ENCODE measurements around the gene PKP2.

The PKP2 gene

DNA sequence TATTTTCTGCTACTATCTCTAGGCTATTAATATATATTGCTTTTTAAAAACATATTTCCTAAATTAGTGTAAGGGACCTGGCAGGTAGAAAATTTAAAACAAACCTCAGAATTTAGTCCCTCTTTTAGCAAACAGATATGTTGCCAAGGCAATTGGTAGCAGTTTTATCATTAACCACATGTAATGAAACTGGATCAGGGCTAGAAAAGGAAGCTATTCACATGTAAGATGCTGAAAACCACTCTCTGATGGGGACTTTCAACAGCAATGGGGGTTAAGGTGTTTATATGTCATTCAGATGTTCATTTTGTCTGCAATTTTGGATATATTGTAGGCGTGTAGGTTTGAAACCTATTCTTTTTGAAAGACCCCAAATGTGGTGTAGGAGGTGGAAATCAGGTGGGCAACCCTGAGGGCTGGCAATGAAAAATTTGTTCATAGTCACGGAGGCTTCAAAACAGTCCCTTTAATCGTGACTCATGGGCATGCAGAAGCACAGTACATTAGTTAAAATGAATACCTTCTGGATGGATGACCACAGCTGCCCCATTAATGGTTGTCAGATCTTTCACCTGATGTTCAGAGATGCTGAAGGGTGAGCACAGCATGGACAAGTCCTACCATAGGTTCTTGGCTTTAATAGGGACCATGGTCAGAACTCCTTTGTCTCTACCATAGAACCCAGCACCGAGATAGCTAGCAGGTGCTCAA lies 5.9 kb upstream of the PKP2 start:
- TF ChIP-seq, protein P1, sequence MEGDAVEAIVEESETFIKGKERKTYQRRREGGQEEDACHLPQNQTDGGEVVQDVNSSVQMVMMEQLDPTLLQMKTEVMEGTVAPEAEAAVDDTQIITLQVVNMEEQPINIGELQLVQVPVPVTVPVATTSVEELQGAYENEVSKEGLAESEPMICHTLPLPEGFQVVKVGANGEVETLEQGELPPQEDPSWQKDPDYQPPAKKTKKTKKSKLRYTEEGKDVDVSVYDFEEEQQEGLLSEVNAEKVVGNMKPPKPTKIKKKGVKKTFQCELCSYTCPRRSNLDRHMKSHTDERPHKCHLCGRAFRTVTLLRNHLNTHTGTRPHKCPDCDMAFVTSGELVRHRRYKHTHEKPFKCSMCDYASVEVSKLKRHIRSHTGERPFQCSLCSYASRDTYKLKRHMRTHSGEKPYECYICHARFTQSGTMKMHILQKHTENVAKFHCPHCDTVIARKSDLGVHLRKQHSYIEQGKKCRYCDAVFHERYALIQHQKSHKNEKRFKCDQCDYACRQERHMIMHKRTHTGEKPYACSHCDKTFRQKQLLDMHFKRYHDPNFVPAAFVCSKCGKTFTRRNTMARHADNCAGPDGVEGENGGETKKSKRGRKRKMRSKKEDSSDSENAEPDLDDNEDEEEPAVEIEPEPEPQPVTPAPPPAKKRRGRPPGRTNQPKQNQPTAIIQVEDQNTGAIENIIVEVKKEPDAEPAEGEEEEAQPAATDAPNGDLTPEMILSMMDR (IDR thresholded peaks at IDR 0.05; ENCODE audit: low read depth, low read length, missing control alignments): no peak

DNA sequence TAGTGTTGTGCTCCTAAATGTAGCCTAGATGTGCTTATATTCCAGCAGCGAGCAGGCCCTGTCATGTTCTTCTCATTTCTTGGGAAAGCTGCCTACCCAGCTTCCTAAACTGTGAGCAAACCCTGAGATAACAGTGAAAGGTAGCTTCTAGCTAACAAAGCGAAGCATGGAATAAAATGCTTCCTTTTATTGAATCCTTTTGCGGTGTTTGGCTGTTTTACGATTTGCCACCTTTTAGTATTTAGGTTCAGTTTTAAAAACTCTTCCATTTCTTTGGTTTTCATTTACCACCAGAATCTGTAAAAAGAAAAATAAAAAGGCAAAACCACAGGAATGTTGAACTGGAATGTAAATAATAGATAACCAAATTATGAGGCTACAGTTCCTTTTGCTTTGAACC lies 5.0 kb upstream of the PKP2 start:
- in situ Hi-C loops (cut with HindIII; ENCODE audit: low pct_ligation_motif_present, low sequenced_read_pairs): no loop called here
- no peaks in the 10 kb centered on the region for H3K27me3 ChIP-seq (replicated peaks)
- no peaks in the 10 kb centered on the region for H3K36me3 ChIP-seq (replicated peaks)
- DNase-seq: no peak
- TF ChIP-seq, protein P1 (IDR thresholded peaks at IDR 0.05; ENCODE audit: low read depth, low read length, missing control alignments): no peak
- H3K4me3 ChIP-seq (ENCODE audit: low read depth, low read length): no peak overlapping the region
- H3K27ac ChIP-seq: no peak overlapping the region

More for the DNA sequence above, 5.9 kb upstream of the PKP2 start:
- DNase-seq: no peak
- in situ Hi-C loops (cut with HindIII; ENCODE audit: low pct_ligation_motif_present, low sequenced_read_pairs): no loop called here
- H3K27me3 ChIP-seq (replicated peaks): no peaks in the 10 kb centered on the region
- H3K4me3 ChIP-seq (ENCODE audit: low read depth, low read length): no peak overlapping the region
- no peaks in the 10 kb centered on the region for H3K36me3 ChIP-seq (replicated peaks)
- H3K27ac ChIP-seq: no peak overlapping the region

DNA sequence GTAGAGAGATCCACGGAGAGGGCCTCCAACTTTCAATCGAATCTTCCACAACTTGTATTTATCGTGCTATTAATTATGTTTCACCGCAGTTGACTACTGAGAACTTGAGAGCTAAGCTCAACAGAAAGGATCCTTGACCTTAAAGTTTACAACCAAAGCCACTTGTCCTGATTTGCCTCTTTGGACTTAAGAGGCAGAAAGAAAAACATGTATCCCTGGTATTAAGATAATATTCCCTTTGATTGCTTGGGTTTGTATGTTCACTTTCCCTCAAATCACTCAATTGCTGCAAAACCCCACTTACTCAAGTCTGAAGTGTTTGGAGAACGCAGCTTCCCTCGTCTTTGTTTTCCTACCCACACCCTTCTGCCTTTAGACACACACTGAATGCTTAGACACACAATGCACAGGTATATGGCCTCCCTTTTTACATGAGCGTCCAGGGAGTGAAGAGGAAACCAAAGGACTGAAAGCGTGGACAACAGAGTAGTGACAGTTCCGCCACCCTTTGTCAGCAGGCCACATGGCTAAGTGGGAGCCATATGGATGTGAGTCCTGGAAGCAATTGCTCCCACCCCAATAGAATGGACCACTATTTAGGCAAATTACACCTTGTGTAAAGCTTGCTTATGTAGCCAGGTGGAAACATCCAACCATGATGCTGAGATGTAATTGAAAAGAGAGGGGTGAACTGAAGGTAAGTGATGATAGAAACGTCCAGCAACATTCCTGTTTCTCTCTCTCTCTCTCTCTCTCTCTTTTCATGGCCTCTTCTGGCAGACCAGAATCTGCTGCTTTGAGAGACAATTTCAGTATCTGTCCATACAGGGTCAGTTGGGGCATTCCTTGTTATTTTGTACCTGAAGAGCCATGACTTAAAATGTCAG lies 1.4 kb upstream of the PKP2 start:
- no peak overlapping the region for H3K4me3 ChIP-seq (ENCODE audit: low read depth, low read length)
- no peaks in the 10 kb centered on the region for H3K36me3 ChIP-seq (replicated peaks)
- no peak overlapping the region for H3K27ac ChIP-seq
- peaks cover 10% of the 10 kb centered on the region for H3K27me3 ChIP-seq (replicated peaks)
- DNase-seq: no peak
- TF ChIP-seq, protein P1 (IDR thresholded peaks at IDR 0.05; ENCODE audit: low read depth, low read length, missing control alignments): no peak
- in situ Hi-C loops (cut with HindIII; ENCODE audit: low pct_ligation_motif_present, low sequenced_read_pairs): no loop called here

DNA sequence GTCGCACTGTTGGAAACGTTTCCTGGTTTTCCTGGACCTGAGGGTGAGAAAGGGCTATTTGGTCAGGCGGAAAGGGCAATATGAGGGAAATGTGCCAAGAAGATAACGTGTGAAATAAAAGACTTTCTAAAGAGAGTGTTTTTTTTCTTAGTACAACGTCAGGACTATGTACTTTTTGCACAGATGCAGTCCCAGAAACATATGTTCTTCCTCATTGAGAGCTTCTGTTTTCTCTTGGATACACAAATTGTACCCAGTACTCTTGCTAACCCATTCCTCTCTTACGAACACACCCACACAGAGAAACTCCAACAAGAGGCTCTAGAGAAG lies 669 bp upstream of the PKP2 start:
- no peak for DNase-seq
- Histone ChIP-seq H3K4me3 (ENCODE audit: low read depth, low read length) (peak overlapping the region; percentile 58), H3K27ac (no peak overlapping the region), H3K27me3 (replicated peaks) (peaks cover 10% of the 10 kb centered on the region), H3K36me3 (replicated peaks) (no peaks in the 10 kb centered on the region)
- in situ Hi-C loops (cut with HindIII; ENCODE audit: low pct_ligation_motif_present, low sequenced_read_pairs): no loop called here
- TF ChIP-seq, protein P1 (IDR thresholded peaks at IDR 0.05; ENCODE audit: low read depth, low read length, missing control alignments): no peak

DNA sequence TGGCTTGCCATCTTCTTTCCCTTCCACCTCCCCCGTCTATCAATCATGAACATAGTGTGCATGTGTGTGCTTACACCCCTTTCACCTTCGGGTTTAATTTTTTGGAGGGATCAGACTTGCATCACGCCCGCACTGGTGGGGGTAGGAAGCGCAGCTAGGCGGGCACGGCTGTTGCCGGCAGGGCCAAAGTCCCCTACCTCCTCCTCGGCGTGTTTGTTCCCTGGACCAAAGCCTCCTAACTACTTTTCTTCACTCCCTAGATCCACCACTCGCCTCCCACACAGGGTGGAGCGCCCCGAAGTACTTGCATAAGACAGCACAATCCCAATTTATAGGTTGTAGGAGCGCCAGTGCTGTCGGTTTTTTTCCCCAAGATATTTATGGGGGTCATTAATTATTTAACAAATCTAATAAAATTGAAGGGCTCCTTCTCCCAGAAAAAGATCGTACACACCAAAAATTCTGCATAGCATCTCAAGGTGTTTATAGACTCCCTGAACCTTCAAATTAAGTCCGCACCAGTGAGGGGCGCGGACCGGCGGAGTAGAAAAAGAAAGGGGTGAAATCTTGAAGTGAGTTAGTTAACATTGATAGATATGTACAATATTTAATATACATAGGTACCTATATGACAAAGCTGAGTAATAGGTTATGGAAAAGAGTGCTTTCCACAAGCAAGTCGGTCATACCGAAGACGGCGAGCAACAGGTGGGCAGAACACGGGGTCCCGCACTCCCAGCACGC lies 717 bp downstream of the PKP2 start:
- Histone ChIP-seq H3K27ac (no peak overlapping the region), H3K4me3 (ENCODE audit: low read depth, low read length) (peak overlapping the region; percentile 58), H3K27me3 (replicated peaks) (peaks cover 10% of the 10 kb centered on the region), H3K36me3 (replicated peaks) (no peaks in the 10 kb centered on the region)
- DNase-seq: no peak
- TF ChIP-seq, protein P1 (IDR thresholded peaks at IDR 0.05; ENCODE audit: low read depth, low read length, missing control alignments): peak; percentile 21
- in situ Hi-C loops (cut with HindIII; ENCODE audit: low pct_ligation_motif_present, low sequenced_read_pairs): no loop called here
